HepG2 (cell line): ENCODE results near the gene BCL2L2. TPM values are rescaled to one million over a fixed set of nuclear protein-coding genes. Genes with fewer than 3 reads are reported as not detected.
A peak's percentile ranks its signal among the peaks of the same experiment; 100 is the strongest.

Source experiments
- ATAC-seq: fragments of 200-7000 bp; cut with Tn5 transposase; 3 replicates; pipeline ENCODE4 v1.9.1; 2020; ENCODE audit warnings: mild to moderate bottlenecking, moderate library complexity
- BruUV-seq: library from RNA; stranded (reverse); fragments of 400-500 nt; replicated peaks from 2 replicates; lab custom pipeline; 2021; lab: Mats Ljungman, UMichigan
- CTCF ChIA-PET: fragments of 300-600 bp; formaldehyde crosslinking; extraction: SDS; loops from one replicate; lab custom pipeline; 2021; ENCODE audit warnings: low total read pairs, inconsistent platforms, low intra/inter-chr PET ratio; lab: Yijun Ruan, JAX
- POLR2A ChIA-PET: fragments of 350-600 bp; sonication (Branson Sonifier 250); formaldehyde crosslinking; loops from one replicate; lab custom pipeline; 2020; ENCODE audit warnings: antibody characterized with exemption, inconsistent platforms; lab: Yijun Ruan, JAX
- DNase-seq: peaks from one replicate; pipeline ENCODE4 v3.0.0-alpha.2; 2015; ENCODE audit warnings: low spot score
- FAIRE-seq: peaks from 3 replicates; lab custom pipeline; 2011; peaks lifted over from hg19 to GRCh38; lab: Jason Lieb, UNC
- H2AFZ ChIP-seq: one replicate; pipeline ENCODE4 v1.6.1; 2011; ENCODE audit warnings: low read length, inconsistent platforms
- H3K27ac ChIP-seq: fragments of 300-600 bp; 3 replicates; pipeline ENCODE4 v1.8.0; 2011; ENCODE audit warnings: mixed run types, mild to moderate bottlenecking, mixed read lengths, low read length, inconsistent platforms; ENCODE audit not compliant: insufficient read depth; ENCODE audit errors: extremely low read length
- H3K27me3 ChIP-seq, 2 experiments: fragments of 200-600 bp in 1 of 2; 2 replicates in 1 of 2; 3 replicates in 1 of 2; pipeline versions ENCODE4 v1.6.0 to v1.8.0; 2011; ENCODE audit warnings: low read length in 2 of 2, mild to moderate bottlenecking in 2 of 2, moderate library complexity in 2 of 2, inconsistent platforms in 1 of 2; ENCODE audit not compliant: insufficient read depth in 2 of 2, control insufficient read depth in 1 of 2
- H3K36me3 ChIP-seq, 2 experiments: fragments of 200-600 bp in 1 of 2; replicated peaks in 1 of 2; 2 replicates in 1 of 2; 3 replicates in 1 of 2; pipeline versions ENCODE4 v1.5.1 to v1.8.0; 2011; ENCODE audit warnings: low read length in 2 of 2, inconsistent platforms in 1 of 2; ENCODE audit not compliant: insufficient read depth in 2 of 2, control insufficient read depth in 1 of 2
- H3K4me1 ChIP-seq: 2 replicates; pipeline ENCODE4 v1.5.1; 2012; ENCODE audit warnings: low read length, inconsistent platforms; ENCODE audit not compliant: insufficient read depth
- H3K4me2 ChIP-seq: 2 replicates; pipeline ENCODE4 v1.6.0; 2011; ENCODE audit warnings: low read depth, low read length, inconsistent platforms
- H3K4me3 ChIP-seq, 3 experiments: fragments of 200-600 bp in 1 of 3; sonication (generic), shearing (Covaris generic) in 1 of 3; replicated peaks in 1 of 3; 2 replicates each; pipeline ENCODE4 v1.5.1; 2011 to 2016; ENCODE audit warnings: low read length in 3 of 3, inconsistent platforms in 2 of 3, low read depth in 2 of 3, mild to moderate bottlenecking in 2 of 3, control low read depth in 1 of 3, mixed read lengths in 1 of 3; ENCODE audit not compliant: insufficient read depth in 1 of 3
- H3K79me2 ChIP-seq: one replicate; pipeline ENCODE4 v1.6.1; 2011; ENCODE audit warnings: low read length, inconsistent platforms; ENCODE audit not compliant: insufficient read depth
- H3K9ac ChIP-seq: 2 replicates; pipeline ENCODE4 v1.6.0; 2011; ENCODE audit warnings: mild to moderate bottlenecking, low read depth, low read length, inconsistent platforms; ENCODE audit not compliant: insufficient read depth
- H3K9me3 ChIP-seq: 2 replicates; pipeline ENCODE4 v1.5.1; 2012; ENCODE audit warnings: mild to moderate bottlenecking, low read length
- H4K20me1 ChIP-seq: 2 replicates; pipeline ENCODE4 v1.6.0; 2011; ENCODE audit warnings: inconsistent platforms, mild to moderate bottlenecking, low read length, moderate library complexity; ENCODE audit not compliant: insufficient read depth
- ARNT2 ChIP-seq: sonication (generic); formaldehyde crosslinking; IDR thresholded peaks from 2 replicates; pipeline ENCODE4 v1.8.0; 2022; ENCODE audit warnings: mild to moderate bottlenecking, low read depth, missing genetic modification reagents, moderate library complexity
- ATF3 ChIP-seq: sonication (generic); formaldehyde crosslinking; IDR thresholded peaks from 2 replicates; pipeline ENCODE4 v1.4.0; 2020; ENCODE audit warnings: missing genetic modification reagents
- DNMT1 ChIP-seq: sonication (generic); formaldehyde crosslinking; IDR thresholded peaks from 2 replicates; pipeline ENCODE4 v1.5.1; 2020; ENCODE audit warnings: mild to moderate bottlenecking, missing genetic modification reagents
- GMEB2 ChIP-seq: IDR thresholded peaks from 2 replicates; pipeline ENCODE4 v1.6.1; 2016; ENCODE audit warnings: missing biosample characterization, missing genetic modification reagents, low read depth
- HNRNPUL1 ChIP-seq: fragments of 200-400 bp; formaldehyde crosslinking; IDR thresholded peaks from 2 replicates; pipeline ENCODE4 v1.6.1; 2017; ENCODE audit warnings: low read depth, mild to moderate bottlenecking, low read length, moderate library complexity
- KDM5A ChIP-seq: fragments of 200-600 bp; sonication (generic); IDR thresholded peaks from 2 replicates; pipeline ENCODE4 v1.7.0; 2018; ENCODE audit warnings: antibody characterized with exemption, mild to moderate bottlenecking, low read length, borderline replicate concordance
- KLF6 ChIP-seq: IDR thresholded peaks from 2 replicates; pipeline ENCODE4 v1.8.0; 2016; ENCODE audit warnings: missing biosample characterization, missing genetic modification reagents
- MEF2D ChIP-seq: sonication (generic); formaldehyde crosslinking; IDR thresholded peaks from 2 replicates; pipeline ENCODE4 v1.5.1; 2020; ENCODE audit warnings: mild to moderate bottlenecking, missing genetic modification reagents
- MIER2 ChIP-seq: IDR thresholded peaks from 2 replicates; pipeline ENCODE4 v1.6.1; 2016; ENCODE audit warnings: missing biosample characterization, missing genetic modification reagents
- MTF1 ChIP-seq: sonication (generic); formaldehyde crosslinking; IDR thresholded peaks from 2 replicates; pipeline ENCODE4 v1.5.0; 2020; ENCODE audit warnings: missing genetic modification reagents
- RXRA ChIP-seq: sonication (generic); formaldehyde crosslinking; IDR thresholded peaks from 2 replicates; pipeline ENCODE4 v1.5.1; 2020; ENCODE audit warnings: missing genetic modification reagents
- SETDB1 ChIP-seq: sonication (generic); formaldehyde crosslinking; IDR thresholded peaks from 2 replicates; pipeline ENCODE4 v1.5.1; 2020; ENCODE audit warnings: missing genetic modification reagents, mild to moderate bottlenecking, borderline replicate concordance
- ZNF468 ChIP-seq: sonication (generic); formaldehyde crosslinking; IDR thresholded peaks from 2 replicates; pipeline ENCODE4 v1.8.0; 2022; ENCODE audit warnings: mild to moderate bottlenecking, moderate library complexity, missing genetic modification reagents
- ZNF547 ChIP-seq: sonication (generic); formaldehyde crosslinking; IDR thresholded peaks from 2 replicates; pipeline ENCODE4 v1.5.1; 2020; ENCODE audit warnings: mild to moderate bottlenecking, missing genetic modification reagents
- ZNF740 ChIP-seq: sonication (generic); formaldehyde crosslinking; IDR thresholded peaks from 2 replicates; pipeline ENCODE4 v1.4.0; 2020; ENCODE audit warnings: missing genetic modification reagents
- ZSCAN30 ChIP-seq: sonication (generic); formaldehyde crosslinking; IDR thresholded peaks from 2 replicates; pipeline ENCODE4 v1.5.0; 2020; ENCODE audit warnings: mild to moderate bottlenecking, missing genetic modification reagents
- WGBS: methylation state at CpG from one replicate; pipeline ENCODE4 v1.1.6; 2017; ENCODE audit warnings: low lambda C conversion rate; 5-methylcytosine and 5-hydroxymethylcytosine counted together
- in situ Hi-C: cut with HindIII; loops from 2 replicates; pipeline ENCODE4 v1.10.0; 2017; ENCODE audit warnings: low pct_unique_long_range_greater_than_20kb; ENCODE audit not compliant: extremely low pct_ligation_motif_present
- intact Hi-C: fragments of 100-400 bp; cut with micrococcal nuclease; formaldehyde crosslinking; loops from one replicate; pipeline ENCODE4 v1.10.0; 2022; ENCODE audit not compliant: unreplicated experiment
- polyA plus RNA-seq, 8 experiments: library from polyadenylated mRNA; depleted of rRNA in 3 of 8; stranded (reverse) in 7 of 8; unstranded in 1 of 8; fragments of >200 nt; fragmentation: Illumina TruSeq in 4 of 8; extraction: Trizol in 4 of 8; gene quantifications; 2 replicates each; pipeline versions ENCODE4 v1.2.1 to v1.2.3, GENCODE V29; 2011 to 2016; ENCODE audit warnings: low read depth in 4 of 8, missing spikeins in 1 of 8, mixed read lengths in 1 of 8; ENCODE audit not compliant: insufficient read depth in 1 of 8
- total RNA-seq, 5 experiments: library from RNA; depleted of rRNA; stranded (reverse); fragments of >200 nt; fragmentation: Illumina TruSeq; extraction: Trizol; gene quantifications; 2 replicates each; pipeline ENCODE4 v1.2.3, GENCODE V29; 2016; ENCODE audit warnings: low read depth in 1 of 5

BCL2L2 gene
- total and polyA plus RNA-seq, 2 of the 13 experiments (the other 11 are each of a cell fraction or from before 2014, with no cell fraction given), result 28.1 to 49.8 TPM

- no peaks in the 10 kb centered on the region for H4K20me1 ChIP-seq
- H3K36me3 ChIP-seq, result peaks cover 3% of the 10 kb centered on the region in 2 experiments; a peak in 1 of 5 replicates
- WGBS, result 11% methylated on average over 13 of the region's 13 CpGs
- DNase-seq (peak; percentile 43), FAIRE-seq (no peak), ATAC-seq (no peak)
- H2AFZ ChIP-seq, result peak overlapping the region; percentile 38
- peak overlapping the region; percentile 65 to 88 (median 75) for H3K4me3 ChIP-seq
- H3K9ac ChIP-seq, result peak overlapping the region; percentile 80
- BruUV-seq, result TSS peak; percentile 73
- peaks cover 4% of the 10 kb centered on the region for H3K79me2 ChIP-seq
- in situ Hi-C loops, result loop anchor here (25.0 kb wide), 1 partner anchor 837 kb away; the partner anchor contains the start of genes EMC9, FITM1, PSME1 and PSME2
- no peaks in the 10 kb centered on the region; a peak in 1 of 5 replicates for H3K27me3 ChIP-seq
- peak overlapping the region; percentile 91 for H3K27ac ChIP-seq
- intact Hi-C loops, result loop anchor here (1.0 to 10.0 kb wide), 5 partner anchors 14 to 994 kb away; partner anchors contain the start of genes AJUBA, DCAF11, DHRS1 and HOMEZ
- POLR2A ChIA-PET, result interaction anchor here (0.7 to 18.7 kb wide), 20 partner anchors 8 to 895 kb away, joined by 3 to 1053 read pairs (median 6); partner anchors contain the start of genes ACIN1, AJUBA, AP1G2 and C14orf119
- CTCF ChIA-PET, result interaction anchor here (1.3 to 2.4 kb wide), 4 partner anchors 21 to 231 kb away, joined by 3 to 12 read pairs (median 10); partner anchors contain the start of gene PABPN1
- peak overlapping the region; percentile 99 for H3K4me2 ChIP-seq
- H3K4me1 ChIP-seq, result peaks cover 50% of the 10 kb centered on the region
- no peaks in the 10 kb centered on the region for H3K9me3 ChIP-seq
- TF ChIP-seq GMEB2 (CRISPR knock-in tag), result no peak
- TF ChIP-seq ATF3 (CRISPR knock-in tag), result no peak
- no peak for TF ChIP-seq DNMT1 (CRISPR knock-in tag)
- TF ChIP-seq ARNT2 (CRISPR knock-in tag), result no peak
- TF ChIP-seq RXRA, result no peak
- no peak for TF ChIP-seq ZNF740 (CRISPR knock-in tag)
- TF ChIP-seq ZNF468 (CRISPR knock-in tag), result no peak
- no peak for TF ChIP-seq ZNF547 (CRISPR knock-in tag)
- TF ChIP-seq MEF2D (CRISPR knock-in tag), result peak; percentile 4; the same call in 1 of the 2 replicates
- no peak for TF ChIP-seq MTF1
- no peak for TF ChIP-seq MIER2 (CRISPR knock-in tag)
- TF ChIP-seq KLF6 (CRISPR knock-in tag), result no peak
- TF ChIP-seq SETDB1 (CRISPR knock-in tag), result no peak
- TF ChIP-seq HNRNPUL1, result no peak
- no peak; the same call in none of the 2 replicates for TF ChIP-seq KDM5A
- TF ChIP-seq ZSCAN30 (CRISPR knock-in tag), result no peak
Measured at GRCh38 chr14:23300687-23301223, 5.9 kb upstream of the BCL2L2 start.
